Measurements from ENCODE around the gene DCTN3. TPM values are rescaled to one million over a fixed set of nuclear protein-coding genes. Genes with fewer than 3 reads are reported as not detected.

DCTN3 gene
- total RNA-seq, 1 experiment from 2014 or later = 98.4 TPM

GRCh38 chr9:34573599-34574325 lies 46.5 kb downstream of the DCTN3 start:
- no peak for DNase-seq (ENCODE audit: low spot score)

GRCh38 chr9:34572628-34573027 lies 47.7 kb downstream of the DCTN3 start:
- no peak for DNase-seq (ENCODE audit: low spot score)

GRCh38 chr9:34572092-34572491 lies 48.2 kb downstream of the DCTN3 start:
- DNase-seq (ENCODE audit: low spot score) = no peak

- DNase-seq (ENCODE audit: low spot score) = no peak
Observed at GRCh38 chr9:34571481-34571810, 48.8 kb downstream of the DCTN3 start.

- no peak for DNase-seq (ENCODE audit: low spot score)
Observed at GRCh38 chr9:34570809-34571480, 49.4 kb downstream of the DCTN3 start.

GRCh38 chr9:34570376-34570775 lies 49.9 kb downstream of the DCTN3 start:
- no peak for DNase-seq (ENCODE audit: low spot score)

- no peak for DNase-seq (ENCODE audit: low spot score)
Observed at GRCh38 chr9:34568774-34569173, 51.5 kb downstream of the DCTN3 start.

GRCh38 chr9:34568133-34568532 lies 52.2 kb downstream of the DCTN3 start:
- DNase-seq (ENCODE audit: low spot score) = no peak

GRCh38 chr9:34566972-34567371 lies 53.3 kb downstream of the DCTN3 start:
- no peak for DNase-seq (ENCODE audit: low spot score)

- no peak for DNase-seq (ENCODE audit: low spot score)
Observed at GRCh38 chr9:34566322-34566721, 54.0 kb downstream of the DCTN3 start.

GRCh38 chr9:34565856-34566255 lies 54.4 kb downstream of the DCTN3 start:
- no peak for DNase-seq (ENCODE audit: low spot score)

GRCh38 chr9:34564617-34565016 lies 55.7 kb downstream of the DCTN3 start:
- DNase-seq (ENCODE audit: low spot score) = no peak

Other genes starting within 250 kb of the DCTN3 start
- 3.5 and 4.6 TPM in 2 replicates for gene MYORG, start 243.6 kb downstream of the DCTN3 start, total RNA-seq (2014; rRNA removed; shearing (Covaris generic))
- gene FAM219A, start 161.9 kb downstream of the DCTN3 start, total RNA-seq (2014; rRNA removed; shearing (Covaris generic)) = 11.1 and 11.6 TPM in 2 replicates
- gene DNAI1, start 161.7 kb downstream of the DCTN3 start, total RNA-seq (2014; rRNA removed; shearing (Covaris generic)) = not detected in 2 replicates
- 0.43 and 1.1 TPM in 2 replicates for gene ENHO, start 97.5 kb downstream of the DCTN3 start, total RNA-seq (2014; rRNA removed; shearing (Covaris generic))
- 0.69 TPM in 1 of 2 replicates, not detected in the other for gene CNTFR, start 30.8 kb downstream of the DCTN3 start, total RNA-seq (2014; rRNA removed; shearing (Covaris generic))
- gene RPP25L, start 8.4 kb downstream of the DCTN3 start, total RNA-seq (2014; rRNA removed; shearing (Covaris generic)) = 20.1 and 26.2 TPM in 2 replicates
- gene ARID3C, start 8.6 kb upstream of the DCTN3 start, total RNA-seq (2014; rRNA removed; shearing (Covaris generic)) = 0.19 TPM in 1 of 2 replicates, not detected in the other
- 94.0 and 107 TPM in 2 replicates for gene SIGMAR1, start 17.3 kb upstream of the DCTN3 start, total RNA-seq (2014; rRNA removed; shearing (Covaris generic))
- gene GALT, start 26.2 kb upstream of the DCTN3 start, total RNA-seq (2014; rRNA removed; shearing (Covaris generic)) = 19.5 and 21.1 TPM in 2 replicates
- gene IL11RA, start 31.7 kb upstream of the DCTN3 start, total RNA-seq (2014; rRNA removed; shearing (Covaris generic)) = 9.3 and 10.9 TPM in 2 replicates
- gene CCL27, start 42.2 kb upstream of the DCTN3 start, total RNA-seq (2014; rRNA removed; shearing (Covaris generic)) = 2.2 TPM in 1 of 2 replicates, not detected in the other
- gene CCL19, start 70.8 kb upstream of the DCTN3 start, total RNA-seq (2014; rRNA removed; shearing (Covaris generic)) = not detected in 2 replicates
- not detected in 2 replicates for gene CCL21, start 89.6 kb upstream of the DCTN3 start, total RNA-seq (2014; rRNA removed; shearing (Covaris generic))

Data from A172 (cell line).